Transverse colon (tissue), 4 donors: ENCODE measurements around the gene TMOD3. TPM values are rescaled to one million over a fixed set of nuclear protein-coding genes. Genes with fewer than 3 reads are reported as not detected.
A peak's percentile ranks its signal among the peaks of the same experiment; 100 is the strongest.

Source experiments
- DNase-seq: peaks from one replicate; pipeline ENCODE4 v3.0.0-alpha.2; 2019
- H3K27ac ChIP-seq, 4 donors: fragments of 200-600 bp; sonication (generic); 2 replicates each; pipeline ENCODE4 v1.5.1; 2016 to 2018; ENCODE audit warnings: inconsistent platforms in 4 of 4
- H3K27me3 ChIP-seq: fragments of 200-600 bp; sonication (generic); 2 replicates; pipeline ENCODE4 v1.5.1; 2017; ENCODE audit warnings: inconsistent platforms
- H3K36me3 ChIP-seq, 4 donors: fragments of 200-600 bp; sonication (generic); 2 replicates each; pipeline ENCODE4 v1.5.1; 2017 to 2019; ENCODE audit warnings: inconsistent platforms in 4 of 4
- H3K4me1 ChIP-seq, 4 donors: fragments of 200-600 bp; sonication (generic); 2 replicates each; pipeline ENCODE4 v1.5.1; 2017 to 2020; ENCODE audit warnings: inconsistent platforms in 4 of 4
- H3K4me3 ChIP-seq, 4 donors: fragments of 200-600 bp; sonication (generic); 1 replicate in 1 of 4; 2 replicates in 3 of 4; pipeline versions ENCODE4 v1.5.1 to v1.6.1; 2017 to 2019; ENCODE audit warnings: inconsistent platforms in 4 of 4
- H3K9me3 ChIP-seq, 2 donors: fragments of 200-600 bp; sonication (generic); 2 replicates each; pipeline ENCODE4 v1.5.1; 2017 to 2019; ENCODE audit warnings: inconsistent platforms in 2 of 2
- CTCF ChIP-seq, 5 experiments: fragments of 200-600 bp in 3 of 5; fragments of 450-650 bp in 2 of 5; sonication (generic) in 3 of 5; IDR thresholded peaks; 1 replicate in 2 of 5; 2 replicates in 3 of 5; pipeline ENCODE4 v1.5.1; 2016 to 2017; ENCODE audit warnings: antibody characterized with exemption in 5 of 5, inconsistent platforms in 3 of 5, mild to moderate bottlenecking in 2 of 5, moderate library complexity in 1 of 5
- EP300 ChIP-seq: sonication (generic); formaldehyde crosslinking; IDR thresholded peaks from one replicate; pipeline ENCODE4 v1.6.1; 2017; ENCODE audit warnings: antibody characterized with exemption, low read depth
- POLR2A ChIP-seq: fragments of 450-650 bp; IDR thresholded peaks from one replicate; pipeline ENCODE4 v1.6.1; 2016; ENCODE audit warnings: antibody characterized with exemption, mild to moderate bottlenecking, moderate library complexity
- POLR2AphosphoS5 ChIP-seq, 3 donors: sonication (generic); formaldehyde crosslinking; IDR thresholded peaks; one replicate each; pipeline ENCODE4 v1.6.1; 2016; ENCODE audit warnings: antibody characterized with exemption in 3 of 3
- WGBS, 2 donors: methylation state at CpG; one replicate each; pipeline ENCODE4 v1.1.5; 2018; ENCODE audit warnings: low coverage in 1 of 2; 5-methylcytosine and 5-hydroxymethylcytosine counted together
- in situ Hi-C, 4 donors: fragments of 200-750 bp; cut with MboI; loops; one replicate each; pipeline versions ENCODE4 v1.15.0 to v1.15.1; 2017; ENCODE audit warnings: low sequenced_read_pairs in 3 of 4, low pct_ligation_motif_present in 1 of 4, low pct_unique_long_range_greater_than_20kb in 1 of 4
- intact Hi-C: fragments of 100-400 bp; cut with DNase I; formaldehyde crosslinking; loops from one replicate; pipeline ENCODE4 v1.15.1; 2023; ENCODE audit warnings: low total_unique reads
- total RNA-seq, 4 donors: library from RNA; depleted of rRNA; stranded (reverse); fragments of >200 nt; gene quantifications; one replicate each; pipeline ENCODE4 v1.1.0, GENCODE V29; 2016

TMOD3 gene
- total RNA-seq, 4 donors from 2014 or later = 18.7 to 65.8 (median 45.3) TPM

- no peaks in the 10 kb centered on the region for H3K27me3 ChIP-seq
- H3K4me1 ChIP-seq = no peaks in the 10 kb centered on the region
- H3K36me3 ChIP-seq = peaks cover 0 to 36% (median 10%) of the 10 kb centered on the region in 4 donors
- intact Hi-C loops = no loop called here
- no peak for DNase-seq
- WGBS, 2 donors = 92 to 96% methylated on average over 2 to 3 of the region's 3 CpGs
- H3K4me3 ChIP-seq = no peak overlapping the region
- no peak overlapping the region for H3K27ac ChIP-seq
- H3K9me3 ChIP-seq = no peaks in the 10 kb centered on the region
- TF ChIP-seq POLR2AphosphoS5 (IDR thresholded peaks at IDR 0.05) = no peak
- TF ChIP-seq EP300 = no peak
- no peak for TF ChIP-seq POLR2A
- no peak for TF ChIP-seq CTCF (IDR thresholded peaks at IDR 0.05)
- in situ Hi-C loops = no loop called here
Measured at GRCh38 chr15:51912528-51912927, 83.1 kb downstream of the TMOD3 start.

GRCh38 chr15:51917493-51917892 lies 88.0 kb downstream of the TMOD3 start:
- in situ Hi-C loops (no loop called here), intact Hi-C loops (no loop called here)
- H3K9me3 ChIP-seq = no peaks in the 10 kb centered on the region
- no peak for DNase-seq
- no peaks in the 10 kb centered on the region for H3K27me3 ChIP-seq
- no peak overlapping the region for H3K4me3 ChIP-seq
- H3K4me1 ChIP-seq = no peaks in the 10 kb centered on the region
- H3K36me3 ChIP-seq = peaks cover 0 to 29% (median 7%) of the 10 kb centered on the region in 4 donors
- H3K27ac ChIP-seq = no peak overlapping the region
- TF ChIP-seq POLR2AphosphoS5 (IDR thresholded peaks at IDR 0.05) = no peak
- no peak for TF ChIP-seq POLR2A
- no peak for TF ChIP-seq EP300
- peak in 1 of 5 experiments; percentile 12 for TF ChIP-seq CTCF (IDR thresholded peaks at IDR 0.05)
- WGBS, 2 donors = 87 to 89% methylated on average over 1 to 2 of the region's 2 CpGs

- TF ChIP-seq POLR2AphosphoS5 (IDR thresholded peaks at IDR 0.05) = no peak
- TF ChIP-seq EP300 = no peak
- TF ChIP-seq POLR2A = no peak
- no peak for TF ChIP-seq CTCF (IDR thresholded peaks at IDR 0.05)
- in situ Hi-C loops (loop anchor here in 1 of 4 donors (25.0 kb wide), 1 partner anchor 113 kb away; no protein-coding TSS in a partner anchor), intact Hi-C loops (no loop called here)
- no peak for DNase-seq
- Histone ChIP-seq H3K27me3 (no peaks in the 10 kb centered on the region), H3K4me3 (no peak overlapping the region), H3K27ac (no peak overlapping the region), H3K4me1 (no peaks in the 10 kb centered on the region), H3K9me3 (no peaks in the 10 kb centered on the region), H3K36me3 (peaks cover 0 to 14% (median 0%) of the 10 kb centered on the region in 4 donors)
- 78 to 83% methylated on average over 7 to 11 of the region's 11 CpGs for WGBS, 2 donors
Measured at GRCh38 chr15:51924156-51925068, 95.0 kb downstream of the TMOD3 start.

GRCh38 chr15:51926809-51927208 lies 97.4 kb downstream of the TMOD3 start:
- no peak for DNase-seq
- H3K9me3 ChIP-seq = no peaks in the 10 kb centered on the region
- 98 to 100% methylated on average over 3 of the region's 3 CpGs for WGBS, 2 donors
- TF ChIP-seq POLR2A = no peak
- no peak for TF ChIP-seq EP300
- TF ChIP-seq CTCF (IDR thresholded peaks at IDR 0.05) = no peak
- TF ChIP-seq POLR2AphosphoS5 (IDR thresholded peaks at IDR 0.05) = no peak
- no peak overlapping the region for H3K27ac ChIP-seq
- peaks cover 0 to 12% (median 0%) of the 10 kb centered on the region in 4 donors for H3K36me3 ChIP-seq
- no peak overlapping the region for H3K4me3 ChIP-seq
- no peaks in the 10 kb centered on the region for H3K4me1 ChIP-seq
- intact Hi-C loops (no loop called here), in situ Hi-C loops (loop anchor here in 1 of 4 donors (25.0 kb wide), 1 partner anchor 110 kb away; no protein-coding TSS in a partner anchor)
- H3K27me3 ChIP-seq = no peaks in the 10 kb centered on the region
